ENCODE data around the gene MYO1D.

The MYO1D gene

DNA sequence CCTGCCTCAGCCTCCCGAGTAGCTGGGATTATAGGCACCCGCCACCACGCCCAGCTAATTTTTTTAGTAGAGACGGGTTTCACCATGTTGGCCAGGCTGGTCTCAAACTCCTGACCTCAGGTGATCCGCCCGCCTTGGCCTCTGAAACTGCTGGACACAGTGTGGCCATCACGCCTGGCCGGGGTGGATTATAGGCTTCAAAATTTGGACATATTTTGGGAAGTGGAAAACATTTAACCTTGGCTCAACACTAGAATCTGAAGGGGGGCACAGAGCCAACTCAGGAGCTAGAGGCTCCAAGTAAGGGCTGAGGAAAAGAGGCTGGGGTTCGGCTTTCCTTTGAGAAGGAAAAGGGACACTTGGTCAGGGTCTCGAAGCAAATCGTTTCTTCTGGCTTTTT is 392.3 kb downstream of the MYO1D start:
- TF ChIP-seq, protein P1, sequence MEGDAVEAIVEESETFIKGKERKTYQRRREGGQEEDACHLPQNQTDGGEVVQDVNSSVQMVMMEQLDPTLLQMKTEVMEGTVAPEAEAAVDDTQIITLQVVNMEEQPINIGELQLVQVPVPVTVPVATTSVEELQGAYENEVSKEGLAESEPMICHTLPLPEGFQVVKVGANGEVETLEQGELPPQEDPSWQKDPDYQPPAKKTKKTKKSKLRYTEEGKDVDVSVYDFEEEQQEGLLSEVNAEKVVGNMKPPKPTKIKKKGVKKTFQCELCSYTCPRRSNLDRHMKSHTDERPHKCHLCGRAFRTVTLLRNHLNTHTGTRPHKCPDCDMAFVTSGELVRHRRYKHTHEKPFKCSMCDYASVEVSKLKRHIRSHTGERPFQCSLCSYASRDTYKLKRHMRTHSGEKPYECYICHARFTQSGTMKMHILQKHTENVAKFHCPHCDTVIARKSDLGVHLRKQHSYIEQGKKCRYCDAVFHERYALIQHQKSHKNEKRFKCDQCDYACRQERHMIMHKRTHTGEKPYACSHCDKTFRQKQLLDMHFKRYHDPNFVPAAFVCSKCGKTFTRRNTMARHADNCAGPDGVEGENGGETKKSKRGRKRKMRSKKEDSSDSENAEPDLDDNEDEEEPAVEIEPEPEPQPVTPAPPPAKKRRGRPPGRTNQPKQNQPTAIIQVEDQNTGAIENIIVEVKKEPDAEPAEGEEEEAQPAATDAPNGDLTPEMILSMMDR (IDR thresholded peaks at IDR 0.05; ENCODE audit: extremely low read depth, insufficient read depth, missing control alignments), result no peak
- in situ Hi-C loops (cut with MboI; ENCODE audit: low pct_unique_long_range_greater_than_20kb, low sequenced_read_pairs, unreplicated experiment), result loop anchor here (25.0 kb wide), 1 partner anchor 128 kb away; no protein-coding TSS in a partner anchor

DNA sequence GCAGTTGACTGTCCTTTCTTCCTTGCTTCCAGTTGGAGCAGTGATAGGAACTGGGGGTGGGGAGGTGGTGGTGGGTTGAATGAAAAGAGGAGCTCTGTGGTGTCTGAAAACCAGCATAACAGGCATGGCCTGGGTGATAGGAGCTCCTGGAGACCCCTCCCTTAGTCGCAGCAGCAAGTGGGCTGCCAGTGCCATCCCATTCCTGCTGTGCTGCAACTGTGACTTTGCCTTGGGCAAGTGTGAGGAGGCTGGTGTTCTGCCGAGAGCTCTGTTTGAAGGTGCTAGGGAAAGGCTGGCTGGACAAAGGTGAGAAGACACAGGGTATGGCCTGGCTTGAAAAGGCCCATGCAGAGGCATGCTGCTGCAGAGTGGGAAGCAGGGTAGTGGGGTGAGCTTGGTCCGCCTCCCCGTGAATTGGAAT is 392.9 kb downstream of the MYO1D start:
- in situ Hi-C loops (cut with MboI; ENCODE audit: low pct_unique_long_range_greater_than_20kb, low sequenced_read_pairs, unreplicated experiment), result loop anchor here (25.0 kb wide), 1 partner anchor 128 kb away; no protein-coding TSS in a partner anchor
- no peak for DNase-seq (ENCODE audit: low spot score)

More for the DNA sequence above, 392.3 kb downstream of the MYO1D start:
- no peak for DNase-seq (ENCODE audit: low spot score)

DNA sequence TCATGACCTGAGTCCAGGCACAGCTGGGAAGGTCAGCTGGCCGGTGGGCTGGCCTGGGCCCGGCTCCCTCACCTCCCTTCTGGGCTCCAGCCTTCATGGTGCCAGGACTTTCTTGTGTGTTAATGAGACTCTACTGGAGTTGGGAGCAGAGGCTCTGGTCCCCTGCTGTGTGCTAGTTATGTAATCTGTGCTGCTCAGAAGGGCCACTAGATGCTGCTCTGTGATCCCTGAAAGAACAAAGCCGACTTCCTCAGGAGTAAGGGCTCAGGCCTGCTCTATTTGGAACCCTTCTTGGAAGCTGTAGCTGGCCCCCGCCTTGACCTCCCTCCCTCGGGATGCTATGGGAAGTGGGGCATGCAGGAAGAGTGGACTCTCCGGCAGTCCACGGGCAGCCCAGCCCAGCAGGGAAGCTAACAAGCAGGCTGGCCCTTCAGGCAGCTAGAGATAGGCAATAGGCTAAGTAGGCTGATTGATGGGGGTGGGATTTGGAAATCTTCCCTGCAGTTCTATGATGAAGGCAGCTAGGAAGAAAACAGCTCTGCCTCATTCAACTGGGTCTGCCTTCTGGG is 393.4 kb downstream of the MYO1D start:
- peak; percentile 81 for DNase-seq (ENCODE audit: low spot score)
- TF ChIP-seq, protein P1 (IDR thresholded peaks at IDR 0.05; ENCODE audit: extremely low read depth, insufficient read depth, missing control alignments), result peak; percentile 94
- in situ Hi-C loops (cut with MboI; ENCODE audit: low pct_unique_long_range_greater_than_20kb, low sequenced_read_pairs, unreplicated experiment), result loop anchor here (25.0 kb wide), 1 partner anchor 129 kb away; no protein-coding TSS in a partner anchor

More for the DNA sequence above, 392.9 kb downstream of the MYO1D start:
- TF ChIP-seq, protein P1 (IDR thresholded peaks at IDR 0.05; ENCODE audit: extremely low read depth, insufficient read depth, missing control alignments), result no peak

DNA sequence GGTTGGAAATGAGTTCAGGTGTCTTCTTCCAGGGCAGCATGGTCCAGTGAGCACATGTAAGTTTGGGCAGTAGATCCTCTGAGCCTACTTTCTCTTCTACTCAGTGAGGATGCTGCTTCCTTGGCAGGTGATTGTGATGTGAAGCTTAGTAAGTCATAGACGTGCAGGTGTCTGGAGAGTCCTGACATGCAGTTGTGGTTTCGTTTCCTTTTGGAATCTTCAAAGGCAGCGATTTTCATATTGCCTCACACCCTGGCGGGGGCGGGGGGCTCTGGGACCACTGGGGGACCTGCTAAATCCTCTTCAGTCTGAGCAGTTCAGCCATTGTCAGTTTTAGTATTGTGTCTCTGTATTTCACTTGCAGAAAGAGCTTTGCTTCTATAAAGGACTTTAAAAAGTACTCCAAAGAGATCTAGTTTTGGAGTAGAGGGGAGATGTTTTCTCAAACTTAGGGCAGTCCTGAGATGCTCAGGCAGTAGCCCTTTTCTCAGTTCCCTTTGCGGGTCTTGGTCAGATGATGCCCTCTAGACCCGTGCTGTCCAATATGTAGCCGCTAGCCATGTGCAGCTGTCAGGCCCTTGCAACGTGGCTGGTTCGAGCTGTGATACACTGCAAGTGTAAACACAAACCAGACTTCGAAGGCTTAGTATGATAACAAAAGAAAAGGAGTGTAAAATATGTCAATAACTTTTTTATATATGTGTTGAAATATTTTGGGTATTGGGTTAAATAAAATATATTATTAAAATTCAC is 394.2 kb downstream of the MYO1D start:
- TF ChIP-seq, protein P1 (IDR thresholded peaks at IDR 0.05; ENCODE audit: extremely low read depth, insufficient read depth, missing control alignments), result no peak
- DNase-seq (ENCODE audit: low spot score), result no peak
- in situ Hi-C loops (cut with MboI; ENCODE audit: low pct_unique_long_range_greater_than_20kb, low sequenced_read_pairs, unreplicated experiment), result loop anchor here (25.0 kb wide), 1 partner anchor 130 kb away; no protein-coding TSS in a partner anchor

DNA sequence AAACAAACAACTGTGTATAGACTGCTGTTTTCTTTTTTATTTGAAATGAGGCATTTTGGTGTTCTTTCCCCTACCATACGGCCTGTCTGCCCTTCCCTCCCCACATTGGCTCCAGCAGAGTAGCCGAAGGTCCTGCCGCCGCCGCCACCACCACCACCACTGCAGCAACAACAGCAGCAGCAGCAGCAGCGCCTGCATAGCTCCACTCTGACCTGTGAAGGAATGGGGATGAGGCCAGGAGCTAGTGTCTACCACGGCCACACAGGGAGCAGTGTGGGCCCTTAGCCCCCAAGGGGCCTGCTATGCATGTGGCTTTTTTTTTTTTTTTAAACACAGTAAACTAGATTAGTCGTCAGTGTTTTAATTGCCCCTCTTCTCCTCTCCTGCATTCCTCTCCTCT is 395.7 kb downstream of the MYO1D start:
- in situ Hi-C loops (cut with MboI; ENCODE audit: low pct_unique_long_range_greater_than_20kb, low sequenced_read_pairs, unreplicated experiment), result loop anchor here (25.0 kb wide), 1 partner anchor 131 kb away; no protein-coding TSS in a partner anchor
- DNase-seq (ENCODE audit: low spot score), result no peak
- TF ChIP-seq, protein P1 (IDR thresholded peaks at IDR 0.05; ENCODE audit: extremely low read depth, insufficient read depth, missing control alignments), result no peak

DNA sequence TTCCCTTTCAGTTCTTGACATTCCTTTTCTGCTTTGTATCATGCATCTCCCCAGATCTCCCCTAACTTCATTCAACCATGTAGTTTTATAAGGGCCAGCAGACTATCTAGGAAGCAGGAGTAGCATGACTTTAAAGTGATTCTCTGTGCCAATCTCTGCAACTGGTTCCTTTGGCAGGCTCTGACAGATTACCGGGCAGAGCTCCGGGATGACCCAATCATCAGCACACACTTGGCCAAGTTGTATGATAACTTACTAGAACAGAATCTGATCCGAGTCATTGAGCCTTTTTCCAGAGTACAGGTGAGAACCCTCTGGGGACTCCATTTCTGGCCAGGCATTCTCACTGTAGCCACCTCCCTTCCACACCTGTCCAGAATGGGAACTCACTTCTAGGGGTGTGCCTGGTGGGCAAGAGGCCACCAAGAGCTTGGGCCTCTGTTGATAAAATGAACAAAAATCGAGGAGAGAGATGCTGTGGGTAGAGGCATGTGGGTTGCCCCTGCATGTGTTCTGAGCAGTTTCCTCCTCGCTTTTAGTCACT is 397.8 kb downstream of the MYO1D start:
- TF ChIP-seq, protein P1 (IDR thresholded peaks at IDR 0.05; ENCODE audit: extremely low read depth, insufficient read depth, missing control alignments), result no peak
- DNase-seq (ENCODE audit: low spot score), result no peak
- in situ Hi-C loops (cut with MboI; ENCODE audit: low pct_unique_long_range_greater_than_20kb, low sequenced_read_pairs, unreplicated experiment), result loop anchor here (10.0 to 25.0 kb wide), 2 partner anchors 133 to 276 kb away; no protein-coding TSS in a partner anchor

Data from GM13977 (cell line).